Activated T-cell treated with anti-CD3 and anti-CD28 coated beads for 24 hours (primary cell): ENCODE measurements around the gene ANKFN1.

Source experiments
- DNase-seq: peaks from one replicate; pipeline ENCODE4 v3.0.0-alpha.2; 2020; ENCODE audit warnings: low read depth

The ANKFN1 gene

GRCh38 chr17:56502120-56502654 lies 348.9 kb downstream of the ANKFN1 start:
- no peak for DNase-seq

- no peak for DNase-seq
Measured at GRCh38 chr17:56505154-56505756, 352.0 kb downstream of the ANKFN1 start.

- no peak for DNase-seq
Measured at GRCh38 chr17:56506349-56506748, 353.1 kb downstream of the ANKFN1 start.

- DNase-seq = no peak
Measured at GRCh38 chr17:56510554-56511342, 357.5 kb downstream of the ANKFN1 start.

GRCh38 chr17:56514264-56514663 lies 361.0 kb downstream of the ANKFN1 start:
- DNase-seq = no peak

- no peak for DNase-seq
Measured at GRCh38 chr17:56514899-56515298, 361.6 kb downstream of the ANKFN1 start.

- no peak for DNase-seq
Measured at GRCh38 chr17:56521414-56522141, 368.3 kb downstream of the ANKFN1 start.

GRCh38 chr17:56523042-56523441 lies 369.8 kb downstream of the ANKFN1 start:
- no peak for DNase-seq

GRCh38 chr17:56528696-56529095 lies 375.4 kb downstream of the ANKFN1 start:
- no peak for DNase-seq

- no peak for DNase-seq
Measured at GRCh38 chr17:56532926-56533325, 379.7 kb downstream of the ANKFN1 start.

- DNase-seq = no peak
Measured at GRCh38 chr17:56536766-56537165, 383.5 kb downstream of the ANKFN1 start.

GRCh38 chr17:56540836-56541235 lies 387.6 kb downstream of the ANKFN1 start:
- no peak for DNase-seq

GRCh38 chr17:56543280-56543679 lies 390.0 kb downstream of the ANKFN1 start:
- no peak for DNase-seq

GRCh38 chr17:56545106-56545505 lies 391.8 kb downstream of the ANKFN1 start:
- no peak for DNase-seq

GRCh38 chr17:56545930-56546329 lies 392.7 kb downstream of the ANKFN1 start:
- DNase-seq = no peak

- DNase-seq = no peak
Measured at GRCh38 chr17:56548661-56549060, 395.4 kb downstream of the ANKFN1 start.

- no peak for DNase-seq
Measured at GRCh38 chr17:56549501-56549900, 396.2 kb downstream of the ANKFN1 start.

- no peak for DNase-seq
Measured at GRCh38 chr17:56557682-56558081, 404.4 kb downstream of the ANKFN1 start.

- DNase-seq = no peak
Measured at GRCh38 chr17:56558088-56558487, 404.8 kb downstream of the ANKFN1 start.
